GM19372 (cell line): ENCODE measurements around the gene PAX5.

Source experiments
- ATAC-seq: cut with Tn5 transposase; IDR thresholded peaks from one replicate; pipeline ENCODE4 v1.9.1; 2021; ENCODE audit warnings: mild to moderate bottlenecking, low read depth, moderate library complexity; ENCODE audit not compliant: unreplicated experiment

The PAX5 gene

DNA sequence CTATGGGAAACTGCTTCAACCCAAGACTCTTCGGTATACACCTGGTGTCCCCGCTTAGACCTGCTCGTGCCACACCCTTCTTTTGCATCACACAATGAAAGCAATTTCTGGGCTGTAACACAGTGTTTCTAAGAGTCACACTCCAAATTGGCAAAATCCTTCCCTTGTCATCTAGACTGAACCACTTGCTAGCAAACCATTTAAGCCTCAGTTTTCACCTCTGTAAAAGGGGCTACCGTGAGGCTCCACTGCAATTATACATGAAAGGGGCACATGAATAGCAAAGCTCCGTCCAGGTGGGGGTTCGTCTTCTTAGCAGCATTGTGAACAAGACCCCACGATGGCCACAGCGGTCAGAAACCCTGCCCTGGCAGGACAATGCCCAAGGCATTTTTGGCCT lies 166.8 kb downstream of the PAX5 start:
- no peak for ATAC-seq

DNA sequence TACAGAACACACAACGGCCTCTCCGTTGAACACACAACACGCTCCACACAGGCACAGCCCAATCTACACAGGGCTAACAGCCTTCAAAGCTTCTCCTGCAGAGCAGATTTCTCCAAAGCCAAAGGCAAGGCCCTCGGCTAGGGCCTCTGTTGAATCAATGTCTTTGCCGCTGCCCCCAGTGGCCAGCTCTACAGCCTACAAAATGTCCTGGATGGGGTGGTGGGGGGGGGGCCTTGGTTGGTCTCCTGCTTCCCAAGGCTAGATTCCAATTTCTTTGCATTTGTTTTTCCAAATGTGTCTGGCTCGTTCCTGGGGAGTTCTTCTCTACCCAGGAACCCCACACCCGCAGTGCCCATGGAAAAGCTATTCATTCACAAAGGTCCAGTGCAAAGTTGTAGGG lies 167.2 kb downstream of the PAX5 start:
- ATAC-seq: no peak

DNA sequence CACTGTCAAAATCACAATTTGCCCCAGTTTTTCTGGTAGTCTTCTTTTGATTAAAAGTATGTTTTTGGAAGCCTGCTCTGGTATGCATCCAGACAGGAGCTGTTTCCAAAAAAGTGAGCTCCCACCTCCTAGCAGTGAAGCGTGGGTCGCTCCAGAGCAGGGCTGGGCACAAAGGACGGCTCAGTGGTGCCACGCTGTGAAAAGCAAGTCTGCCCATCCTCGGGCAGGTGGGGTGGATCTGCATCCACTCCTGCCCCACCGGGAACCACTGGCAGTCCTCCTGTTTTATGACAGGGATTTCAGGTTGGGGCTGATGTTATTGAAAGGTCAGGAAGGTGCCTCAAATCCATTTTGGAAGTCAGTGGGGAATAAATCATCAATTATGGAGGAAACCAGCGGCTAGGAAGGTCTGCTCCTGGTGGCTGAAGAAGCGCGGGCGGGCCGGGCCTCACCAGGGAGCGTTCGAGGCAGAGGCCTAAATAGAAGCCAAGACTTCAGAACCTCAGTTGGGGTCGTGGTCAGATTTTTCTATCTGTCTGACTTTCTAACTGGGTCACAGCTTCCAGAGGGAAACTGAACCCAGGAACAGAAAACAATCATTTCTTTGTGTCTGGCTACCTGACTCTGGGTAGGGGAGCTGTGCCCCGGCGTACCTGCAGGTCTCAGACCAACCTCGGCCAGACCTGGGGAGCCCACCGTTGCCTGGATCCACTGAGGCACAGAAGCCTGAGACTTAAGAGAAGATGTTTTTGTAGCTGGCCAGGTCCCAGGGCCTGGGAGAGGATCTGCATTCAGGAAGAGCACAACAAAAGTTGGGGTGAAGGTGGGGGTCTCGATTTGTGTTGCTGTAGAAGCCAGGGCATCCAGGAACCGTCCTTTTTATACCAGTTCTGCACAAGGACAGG lies 168.1 kb downstream of the PAX5 start:
- no peak for ATAC-seq

DNA sequence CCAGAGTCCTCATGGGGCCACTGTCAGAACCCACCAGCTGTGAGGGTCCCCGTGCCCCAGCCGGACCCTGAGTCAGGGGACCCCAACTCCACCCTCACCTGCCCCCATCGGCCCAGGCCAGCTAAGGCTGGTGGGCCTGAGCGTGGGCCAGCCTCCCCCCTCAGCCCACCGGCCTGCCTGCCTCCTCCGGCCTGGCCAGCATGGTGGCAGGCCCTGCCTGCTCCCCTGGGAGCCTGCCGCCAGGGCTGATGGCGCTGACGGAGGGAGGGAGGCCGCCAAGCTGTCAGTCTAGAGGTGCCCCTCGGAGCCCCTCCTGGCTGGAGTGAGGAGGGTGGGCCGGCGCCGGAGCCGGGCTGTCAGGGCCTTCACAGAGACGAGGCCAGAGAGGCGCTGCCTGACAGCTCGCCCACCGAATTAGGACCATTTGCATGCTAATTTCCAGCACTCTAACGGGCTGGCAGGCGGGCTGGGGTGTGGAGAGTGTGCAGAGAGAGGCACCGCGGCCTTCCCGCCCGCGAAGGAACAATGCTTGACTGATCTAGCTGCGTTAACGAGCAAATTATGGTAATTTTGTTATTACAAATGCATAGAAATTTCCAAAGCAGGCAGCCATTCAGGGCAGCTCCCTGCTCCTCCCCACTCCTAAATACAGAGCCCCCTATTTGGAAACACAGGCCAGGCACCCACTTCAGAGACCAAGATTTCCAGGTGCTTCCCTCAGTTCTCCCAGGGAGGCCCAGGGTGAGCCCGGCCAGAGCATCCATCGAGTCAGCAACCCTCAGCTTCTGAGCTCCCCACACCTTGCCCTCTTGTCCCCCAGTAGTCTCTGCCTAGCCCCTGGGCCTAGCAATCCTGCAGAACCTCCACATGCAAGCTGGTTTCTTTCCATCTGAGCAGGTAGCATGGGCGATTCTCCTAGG lies 169.3 kb downstream of the PAX5 start:
- no peak for ATAC-seq

DNA sequence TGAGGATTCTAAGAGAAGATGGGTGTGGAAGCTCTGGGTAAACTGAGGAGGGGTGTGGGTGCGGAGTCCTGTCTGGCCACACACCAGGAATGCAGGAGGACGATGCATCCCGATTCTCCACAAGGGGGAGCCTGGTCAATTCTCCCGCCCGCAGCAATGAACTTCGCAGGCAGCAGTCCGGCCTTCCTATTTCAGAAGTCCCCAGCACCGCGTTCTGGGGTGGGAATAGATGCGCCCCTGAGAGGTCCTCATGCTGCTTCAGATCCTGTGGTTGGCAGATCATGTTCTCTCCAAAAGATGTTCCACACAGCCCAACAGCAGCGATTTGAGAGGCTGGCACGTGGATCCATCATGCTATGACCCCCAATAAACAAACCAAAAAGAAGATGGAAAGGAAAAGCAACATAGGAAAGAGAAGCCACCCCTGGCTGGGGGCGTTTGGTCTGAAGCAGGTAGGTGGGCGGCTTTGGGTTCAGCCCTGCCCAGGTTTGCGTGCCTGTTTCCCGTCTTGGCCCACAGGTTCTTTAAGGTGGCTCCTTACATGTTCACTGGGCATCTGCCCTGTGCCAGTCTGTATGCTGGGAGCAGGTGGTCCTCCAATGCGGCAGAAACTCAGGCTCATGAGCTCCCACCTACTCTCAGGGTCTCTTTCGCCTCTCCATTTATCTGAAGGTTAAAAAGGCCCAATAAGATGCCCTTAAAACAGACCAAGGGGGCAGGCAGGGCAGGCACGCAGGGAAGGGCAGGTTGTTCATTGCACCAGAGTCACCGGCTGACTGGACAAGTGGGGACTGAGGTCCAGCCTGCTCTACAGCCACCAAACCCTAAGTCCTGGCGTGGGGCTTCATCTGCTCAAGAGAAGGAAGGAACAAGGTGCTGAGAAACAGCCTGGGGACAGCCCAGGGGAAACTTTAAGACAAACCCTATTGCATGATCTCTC lies 171.6 kb downstream of the PAX5 start:
- no peak for ATAC-seq

- no peak for ATAC-seq
These were observed 172.4 kb downstream of the PAX5 start for GRCh38 chr9:36861528-36862205.

- no peak for ATAC-seq
These were observed 175.2 kb downstream of the PAX5 start for GRCh38 chr9:36858805-36859375.

- no peak for ATAC-seq
These were observed 178.4 kb downstream of the PAX5 start for GRCh38 chr9:36855448-36856315.

- ATAC-seq: no peak
These were observed 179.3 kb downstream of the PAX5 start for GRCh38 chr9:36854751-36855150.

DNA sequence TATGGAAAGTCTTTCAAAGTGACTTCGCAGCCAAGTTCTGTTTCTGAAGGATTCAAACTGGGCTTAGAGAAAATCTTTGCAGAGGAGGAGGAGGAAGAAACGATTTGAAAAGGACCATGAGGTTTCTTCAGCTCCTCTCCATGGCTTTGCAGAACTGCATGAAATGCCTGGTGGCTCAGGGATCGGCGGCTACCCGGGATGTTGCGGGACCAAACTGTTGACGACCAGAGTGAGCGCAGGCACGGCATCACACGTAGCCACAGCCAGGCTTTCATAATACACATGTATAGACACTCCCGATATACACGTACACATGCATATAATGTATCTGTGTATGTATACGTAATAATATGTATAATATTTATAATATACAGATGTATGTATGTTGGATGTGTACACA lies 180.0 kb downstream of the PAX5 start:
- no peak for ATAC-seq

DNA sequence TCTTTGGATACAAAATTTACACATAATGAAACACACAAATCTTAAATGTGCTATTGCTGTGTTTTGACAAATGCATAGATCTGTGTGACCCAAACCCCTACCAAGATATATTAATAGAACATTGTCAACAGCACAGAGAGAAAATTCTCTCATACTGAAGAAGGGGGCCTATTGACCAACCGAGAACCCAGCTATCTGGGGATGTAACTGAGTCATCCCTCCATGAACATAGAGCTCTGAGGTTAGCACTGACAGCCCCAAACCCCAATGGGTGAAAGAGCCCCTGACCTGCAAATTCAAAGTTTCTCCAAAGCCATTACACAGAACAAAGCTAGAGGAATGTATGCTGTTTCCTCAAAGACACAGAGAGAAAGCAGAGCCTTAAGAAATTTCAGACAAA lies 180.8 kb downstream of the PAX5 start:
- no peak for ATAC-seq

- no peak for ATAC-seq
These were observed 184.1 kb downstream of the PAX5 start for GRCh38 chr9:36849943-36850342.

DNA sequence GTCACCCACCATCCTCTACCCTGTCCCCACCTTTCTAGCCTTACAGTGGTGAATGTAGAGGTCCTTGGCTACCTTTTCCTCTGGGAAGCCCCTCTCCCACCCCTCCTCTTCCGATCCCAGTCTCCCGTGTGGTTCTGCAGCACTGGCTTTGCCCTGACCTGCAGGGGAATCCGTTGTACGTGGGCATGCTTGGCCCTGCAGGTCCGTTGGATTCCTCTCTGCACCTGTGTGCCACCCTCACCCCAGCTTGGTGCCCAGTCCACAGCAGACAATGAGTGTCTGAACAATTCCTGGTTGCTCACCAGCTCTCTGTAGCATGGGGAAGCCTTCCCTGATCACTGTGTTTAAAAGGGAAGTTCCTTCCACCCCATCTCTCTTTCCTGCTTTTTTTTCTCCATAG lies 185.1 kb downstream of the PAX5 start:
- no peak for ATAC-seq

DNA sequence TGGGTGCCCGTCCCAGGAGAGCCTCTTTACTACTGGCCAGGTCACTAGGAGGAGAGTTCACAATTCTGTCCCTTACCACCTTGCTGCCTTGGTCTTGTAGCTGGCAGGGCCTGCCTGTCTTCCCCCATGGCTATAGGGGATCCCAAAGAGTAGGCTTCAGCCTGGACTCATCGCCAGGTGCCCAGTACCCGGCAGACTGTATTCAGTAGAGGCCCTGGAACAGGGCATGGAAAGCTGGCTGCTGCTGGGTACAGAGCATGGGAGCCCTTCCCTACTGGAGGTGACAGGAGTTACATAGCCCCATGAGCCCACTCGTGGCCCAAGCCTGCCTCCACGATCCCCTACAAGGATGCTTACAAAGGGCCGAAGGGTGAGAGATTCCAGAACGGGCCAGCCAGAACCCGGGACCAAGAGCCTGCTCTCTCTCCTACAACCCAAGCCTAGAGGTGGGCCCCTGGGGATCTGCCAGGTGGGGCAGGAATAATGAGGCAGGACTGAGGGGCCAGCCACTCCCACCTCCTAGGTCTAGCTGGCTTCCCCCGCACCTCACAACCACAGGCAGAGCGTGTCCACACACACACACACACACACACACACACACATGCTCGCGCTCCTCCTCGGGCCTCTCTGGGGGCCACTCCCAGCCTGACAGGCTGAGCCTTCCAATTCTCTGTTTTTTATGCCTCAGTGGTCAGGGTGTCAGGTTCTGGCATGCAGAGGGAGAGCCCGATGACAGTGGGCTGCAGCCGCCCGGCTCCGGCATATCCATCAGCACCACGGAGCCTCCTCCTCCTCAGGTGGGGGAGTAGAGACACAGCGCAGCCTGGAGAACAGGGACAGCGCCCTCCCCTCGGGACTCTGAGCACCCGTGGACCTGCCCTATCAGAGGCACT lies 186.0 kb downstream of the PAX5 start:
- ATAC-seq: no peak

DNA sequence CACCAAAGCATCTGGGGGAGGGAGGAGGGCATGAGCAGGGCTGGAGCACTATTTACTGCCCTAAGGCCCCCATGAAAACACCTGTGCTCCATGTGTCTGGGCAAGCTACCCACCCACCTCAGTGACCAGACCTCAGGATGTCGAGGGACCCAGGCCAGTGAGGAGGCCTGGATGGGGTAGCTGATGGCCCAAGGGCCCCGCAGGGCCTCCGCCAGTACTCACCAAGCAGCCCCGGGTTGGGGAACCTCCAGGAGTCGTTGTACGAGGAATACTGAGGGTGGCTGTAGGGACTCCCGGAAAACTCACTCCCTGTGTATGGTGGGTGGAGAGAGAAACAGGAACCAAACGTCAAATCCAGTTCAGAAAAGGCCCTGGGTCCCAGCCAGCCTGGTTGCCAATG lies 187.4 kb downstream of the PAX5 start:
- ATAC-seq: no peak

DNA sequence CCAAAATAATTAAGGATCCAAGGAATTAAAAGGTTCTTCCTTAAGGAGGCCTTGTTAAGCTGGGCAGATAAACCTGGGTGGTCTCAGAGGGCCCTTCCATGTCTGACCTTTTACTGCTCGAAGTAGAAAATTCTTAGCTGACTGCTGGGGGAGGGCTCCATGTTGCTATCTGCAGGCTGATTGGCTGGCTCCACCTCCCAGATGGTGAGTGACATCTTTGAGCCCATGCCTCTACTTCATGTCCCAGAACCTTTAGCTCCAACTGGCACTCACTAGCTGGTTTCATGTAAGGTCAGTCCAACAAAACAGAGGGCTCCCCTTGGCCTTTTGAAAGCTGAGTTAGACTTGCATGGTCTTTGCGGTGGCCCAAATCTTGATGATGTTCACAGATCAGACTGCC lies 188.2 kb downstream of the PAX5 start:
- ATAC-seq: no peak

DNA sequence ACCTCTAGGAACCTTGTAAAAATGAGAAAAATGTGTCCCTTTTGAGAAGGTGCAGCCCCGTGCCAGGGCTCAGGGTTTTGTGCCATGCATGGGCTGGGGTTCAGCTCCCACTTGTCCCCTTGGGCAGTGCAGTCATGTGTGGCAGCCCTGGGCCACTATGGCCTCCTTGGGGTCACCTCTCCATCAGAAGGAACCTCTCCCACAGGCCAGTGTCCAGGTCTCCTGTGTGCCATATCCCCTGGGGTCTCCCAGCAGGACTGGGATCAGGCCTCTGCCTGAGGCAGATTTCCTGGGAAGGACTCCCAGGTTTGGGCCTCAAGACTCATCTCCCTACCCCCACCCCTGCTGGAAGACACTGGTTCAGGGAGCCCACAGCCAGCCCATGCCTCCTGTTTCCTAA lies 189.1 kb downstream of the PAX5 start:
- no peak for ATAC-seq

DNA sequence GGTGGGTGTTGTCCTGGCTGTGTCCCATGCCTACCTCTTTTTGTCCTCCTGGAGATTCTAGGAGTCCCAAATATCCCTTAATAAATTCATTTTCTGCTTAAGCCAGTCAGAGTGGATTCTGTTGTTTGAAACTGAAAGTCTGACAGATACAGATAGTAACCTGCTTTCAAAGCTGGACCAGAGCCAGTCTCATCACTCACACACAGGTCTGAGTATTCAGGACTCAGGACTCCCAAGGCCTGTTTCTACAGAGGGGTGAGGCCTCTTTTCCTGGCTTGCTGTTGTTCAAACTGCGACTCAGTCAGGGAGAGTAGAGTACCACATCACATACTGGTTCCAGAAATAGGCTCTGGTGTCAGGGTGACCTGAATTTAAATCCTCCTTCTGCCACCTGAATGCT lies 190.1 kb downstream of the PAX5 start:
- ATAC-seq: no peak
